K562 (cell line): ENCODE data around the gene ZBTB32. TPM values are rescaled to one million over a fixed set of nuclear protein-coding genes. Genes with fewer than 3 reads are reported as not detected.

ENCODE experiments used
- CTCF ChIP-seq, 3 experiments: IDR thresholded peaks in 2 of 3; conservative IDR thresholded peaks in 1 of 3; 2 replicates each; pipeline ENCODE4 v1.5.1; 2011 to 2012; ENCODE audit warnings: low read length in 3 of 3, mild to moderate bottlenecking in 3 of 3, control low read depth in 2 of 3, improper control_type of control experiment in 1 of 3, inconsistent platforms in 1 of 3, low read depth in 1 of 3, mixed read lengths in 1 of 3, moderate library complexity in 1 of 3; ENCODE audit not compliant: insufficient read depth in 2 of 3
- EGR1 ChIP-seq: fragments of 450-650 bp; conservative IDR thresholded peaks from 2 replicates; pipeline ENCODE4 v1.6.1; 2017; ENCODE audit warnings: mild to moderate bottlenecking
- ELF1 ChIP-seq: fragments of 200-800 bp; sonication (Bioruptor generic); IDR thresholded peaks from 2 replicates; pipeline ENCODE4 v1.6.1; 2016; ENCODE audit warnings: missing genetic modification characterization, missing compliant biosample characterization
- ETV6 ChIP-seq, 3 experiments: fragments of 150-350 bp in 1 of 3; sonication (generic) in 1 of 3; formaldehyde crosslinking in 1 of 3; IDR thresholded peaks; 2 replicates each; pipeline versions ENCODE4 v1.6.1 to v1.8.0; 2014 to 2022; ENCODE audit warnings: borderline replicate concordance in 2 of 3, low read depth in 2 of 3, antibody characterized with exemption in 1 of 3, low read length in 1 of 3, mild to moderate bottlenecking in 1 of 3, missing genetic modification reagents in 1 of 3
- HDAC3 ChIP-seq: fragments of 450-650 bp; IDR thresholded peaks from 2 replicates; pipeline ENCODE4 v1.6.1; 2018; ENCODE audit warnings: borderline replicate concordance, mild to moderate bottlenecking, moderate library complexity; ENCODE audit not compliant: partially characterized antibody
- KDM2B ChIP-seq: fragments of 250-450 bp; sonication (Bioruptor Pico); IDR thresholded peaks from 2 replicates; pipeline ENCODE4 v1.8.0; 2021; ENCODE audit warnings: mild to moderate bottlenecking, moderate library complexity
- NKRF ChIP-seq: fragments of 450-650 bp; IDR thresholded peaks from 2 replicates; pipeline ENCODE4 v1.6.1; 2016; ENCODE audit warnings: borderline replicate concordance
- PHF8 ChIP-seq: fragments of 200-600 bp; sonication (generic); IDR thresholded peaks from 2 replicates; pipeline ENCODE4 v1.6.1; 2012; ENCODE audit warnings: mixed run types, mild to moderate bottlenecking, inconsistent platforms, low read length, moderate library complexity, borderline replicate concordance
- SREBF2 ChIP-seq: sonication (generic); formaldehyde crosslinking; IDR thresholded peaks from 2 replicates; pipeline ENCODE4 v1.4.0; 2020; ENCODE audit warnings: mild to moderate bottlenecking, missing genetic modification reagents
- ZFP30 ChIP-seq: fragments of 250-450 bp; sonication (Bioruptor Pico); IDR thresholded peaks from 2 replicates; pipeline ENCODE4 v1.8.0; 2022; ENCODE audit warnings: moderate library complexity, mild to moderate bottlenecking, inconsistent platforms, borderline replicate concordance
- polyA plus RNA-seq, 8 experiments: library from polyadenylated mRNA; depleted of rRNA in 4 of 8; stranded (reverse) in 5 of 8; unstranded in 3 of 8; fragments of >200 nt; fragmentation: Nextera tagmentation in 2 of 8; fragmentation: Illumina TruSeq in 1 of 8; extraction: Ambion mirVana in 2 of 8; extraction: Trizol in 1 of 8; gene quantifications; 2 replicates each; pipeline versions ENCODE4 v1.2.1 to v1.2.3, GENCODE V29; 2011 to 2014; ENCODE audit warnings: inconsistent platforms in 1 of 8, missing spikeins in 1 of 8
- total RNA-seq, 7 experiments: library from RNA; depleted of rRNA in 6 of 7; stranded (reverse); fragments of >200 nt in 6 of 7; fragmentation: Illumina TruSeq in 2 of 7; extraction: Trizol in 2 of 7; gene quantifications; 2 replicates each; pipeline versions ENCODE4 v1.2.1 to v1.2.3, GENCODE V29; 2011 to 2021; ENCODE audit warnings: low replicate concordance in 1 of 7
- TF ChIP-seq, protein P1 (sequence below): fragments of 250-450 bp; sonication (Bioruptor Pico); IDR thresholded peaks from 2 replicates; pipeline ENCODE4 v1.5.0; 2020; ENCODE audit warnings: mild to moderate bottlenecking, borderline replicate concordance
- TF ChIP-seq, protein P2 (sequence below): sonication (generic); formaldehyde crosslinking; IDR thresholded peaks from 2 replicates; pipeline ENCODE4 v1.8.1; 2023; ENCODE audit warnings: mild to moderate bottlenecking, missing genetic modification reagents
- TF ChIP-seq, protein P3 (sequence below): sonication (generic); formaldehyde crosslinking; IDR thresholded peaks from 2 replicates; pipeline ENCODE4 v1.9.0; 2022; ENCODE audit warnings: mild to moderate bottlenecking, missing genetic modification reagents
- TF ChIP-seq, protein P4 (sequence below): fragments of 250-450 bp; sonication (Bioruptor Pico); IDR thresholded peaks from 2 replicates; pipeline ENCODE4 v1.4.0; 2020

ZBTB32 gene
- total and polyA plus RNA-seq, 9 of the 15 experiments (the other 6 are each of a cell fraction or from before 2014, with no cell fraction given) = 0.20 TPM; not detected in 8

- peak; percentile 74; the same call in 1 of the 2 replicates for TF ChIP-seq NKRF
- TF ChIP-seq CTCF (IDR thresholded peaks at IDR 0.05 in 2 of 3, conservative IDR thresholded peaks at IDR 0.05 in 1 of 3; ENCODE audit: insufficient read depth in 2 of 3, low read depth in 1 of 3, low read length in 3 of 3) = peak; percentile 58 to 70 (median 63); a peak in 5 of 6 replicates
- TF ChIP-seq, protein P1, sequence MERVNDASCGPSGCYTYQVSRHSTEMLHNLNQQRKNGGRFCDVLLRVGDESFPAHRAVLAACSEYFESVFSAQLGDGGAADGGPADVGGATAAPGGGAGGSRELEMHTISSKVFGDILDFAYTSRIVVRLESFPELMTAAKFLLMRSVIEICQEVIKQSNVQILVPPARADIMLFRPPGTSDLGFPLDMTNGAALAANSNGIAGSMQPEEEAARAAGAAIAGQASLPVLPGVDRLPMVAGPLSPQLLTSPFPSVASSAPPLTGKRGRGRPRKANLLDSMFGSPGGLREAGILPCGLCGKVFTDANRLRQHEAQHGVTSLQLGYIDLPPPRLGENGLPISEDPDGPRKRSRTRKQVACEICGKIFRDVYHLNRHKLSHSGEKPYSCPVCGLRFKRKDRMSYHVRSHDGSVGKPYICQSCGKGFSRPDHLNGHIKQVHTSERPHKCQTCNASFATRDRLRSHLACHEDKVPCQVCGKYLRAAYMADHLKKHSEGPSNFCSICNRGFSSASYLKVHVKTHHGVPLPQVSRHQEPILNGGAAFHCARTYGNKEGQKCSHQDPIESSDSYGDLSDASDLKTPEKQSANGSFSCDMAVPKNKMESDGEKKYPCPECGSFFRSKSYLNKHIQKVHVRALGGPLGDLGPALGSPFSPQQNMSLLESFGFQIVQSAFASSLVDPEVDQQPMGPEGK (CRISPR knock-in tag) = no peak
- TF ChIP-seq, protein P2, sequence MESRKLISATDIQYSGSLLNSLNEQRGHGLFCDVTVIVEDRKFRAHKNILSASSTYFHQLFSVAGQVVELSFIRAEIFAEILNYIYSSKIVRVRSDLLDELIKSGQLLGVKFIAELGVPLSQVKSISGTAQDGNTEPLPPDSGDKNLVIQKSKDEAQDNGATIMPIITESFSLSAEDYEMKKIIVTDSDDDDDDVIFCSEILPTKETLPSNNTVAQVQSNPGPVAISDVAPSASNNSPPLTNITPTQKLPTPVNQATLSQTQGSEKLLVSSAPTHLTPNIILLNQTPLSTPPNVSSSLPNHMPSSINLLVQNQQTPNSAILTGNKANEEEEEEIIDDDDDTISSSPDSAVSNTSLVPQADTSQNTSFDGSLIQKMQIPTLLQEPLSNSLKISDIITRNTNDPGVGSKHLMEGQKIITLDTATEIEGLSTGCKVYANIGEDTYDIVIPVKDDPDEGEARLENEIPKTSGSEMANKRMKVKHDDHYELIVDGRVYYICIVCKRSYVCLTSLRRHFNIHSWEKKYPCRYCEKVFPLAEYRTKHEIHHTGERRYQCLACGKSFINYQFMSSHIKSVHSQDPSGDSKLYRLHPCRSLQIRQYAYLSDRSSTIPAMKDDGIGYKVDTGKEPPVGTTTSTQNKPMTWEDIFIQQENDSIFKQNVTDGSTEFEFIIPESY (CRISPR knock-in tag) = no peak
- peak; percentile 50 for TF ChIP-seq EGR1
- TF ChIP-seq, protein P3, sequence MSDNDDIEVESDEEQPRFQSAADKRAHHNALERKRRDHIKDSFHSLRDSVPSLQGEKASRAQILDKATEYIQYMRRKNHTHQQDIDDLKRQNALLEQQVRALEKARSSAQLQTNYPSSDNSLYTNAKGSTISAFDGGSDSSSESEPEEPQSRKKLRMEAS (CRISPR knock-in tag) = peak; percentile 71
- peak; percentile 81 for TF ChIP-seq ELF1 (tag)
- TF ChIP-seq PHF8 = peak; percentile 56; the same call in 1 of the 2 replicates
- TF ChIP-seq SREBF2 (CRISPR knock-in tag) = no peak
- no peak for TF ChIP-seq KDM2B (CRISPR knock-in tag)
- TF ChIP-seq, protein P4, sequence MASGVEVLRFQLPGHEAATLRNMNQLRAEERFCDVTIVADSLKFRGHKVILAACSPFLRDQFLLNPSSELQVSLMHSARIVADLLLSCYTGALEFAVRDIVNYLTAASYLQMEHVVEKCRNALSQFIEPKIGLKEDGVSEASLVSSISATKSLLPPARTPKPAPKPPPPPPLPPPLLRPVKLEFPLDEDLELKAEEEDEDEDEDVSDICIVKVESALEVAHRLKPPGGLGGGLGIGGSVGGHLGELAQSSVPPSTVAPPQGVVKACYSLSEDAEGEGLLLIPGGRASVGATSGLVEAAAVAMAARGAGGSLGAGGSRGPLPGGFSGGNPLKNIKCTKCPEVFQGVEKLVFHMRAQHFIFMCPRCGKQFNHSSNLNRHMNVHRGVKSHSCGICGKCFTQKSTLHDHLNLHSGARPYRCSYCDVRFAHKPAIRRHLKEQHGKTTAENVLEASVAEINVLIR (CRISPR knock-in tag) = no peak
- TF ChIP-seq HDAC3 = no peak
- TF ChIP-seq ETV6 (IDR thresholded peaks at IDR 0.05; ENCODE audit: borderline replicate concordance in 1 of 2, low read depth in 2 of 2, low read length in 1 of 2) = no peak
- TF ChIP-seq ETV6 (CRISPR knock-in tag; IDR thresholded peaks at IDR 0.05; ENCODE audit: borderline replicate concordance) = no peak
- no peak for TF ChIP-seq ZFP30
Measured at GRCh38 chr19:35744430-35745327, 40.3 kb downstream of the ZBTB32 start (continued).
